Measurements from ENCODE around the gene ARHGEF37.

- no peak for TF ChIP-seq POLR2A (IDR thresholded peaks at IDR 0.05; ENCODE audit: low read depth, low read length)
- TF ChIP-seq POLR2AphosphoS5 (IDR thresholded peaks at IDR 0.05; ENCODE audit: low read depth, low read length) = no peak
- no peak for TF ChIP-seq TAF1 (IDR thresholded peaks at IDR 0.05; ENCODE audit: borderline replicate concordance, low read depth, low read length)
Observed at GRCh38 chr5:149572170-149572569, 9.1 kb upstream of the ARHGEF37 start.
